Measurements from ENCODE around the gene LRRC42.

The LRRC42 gene

DNA sequence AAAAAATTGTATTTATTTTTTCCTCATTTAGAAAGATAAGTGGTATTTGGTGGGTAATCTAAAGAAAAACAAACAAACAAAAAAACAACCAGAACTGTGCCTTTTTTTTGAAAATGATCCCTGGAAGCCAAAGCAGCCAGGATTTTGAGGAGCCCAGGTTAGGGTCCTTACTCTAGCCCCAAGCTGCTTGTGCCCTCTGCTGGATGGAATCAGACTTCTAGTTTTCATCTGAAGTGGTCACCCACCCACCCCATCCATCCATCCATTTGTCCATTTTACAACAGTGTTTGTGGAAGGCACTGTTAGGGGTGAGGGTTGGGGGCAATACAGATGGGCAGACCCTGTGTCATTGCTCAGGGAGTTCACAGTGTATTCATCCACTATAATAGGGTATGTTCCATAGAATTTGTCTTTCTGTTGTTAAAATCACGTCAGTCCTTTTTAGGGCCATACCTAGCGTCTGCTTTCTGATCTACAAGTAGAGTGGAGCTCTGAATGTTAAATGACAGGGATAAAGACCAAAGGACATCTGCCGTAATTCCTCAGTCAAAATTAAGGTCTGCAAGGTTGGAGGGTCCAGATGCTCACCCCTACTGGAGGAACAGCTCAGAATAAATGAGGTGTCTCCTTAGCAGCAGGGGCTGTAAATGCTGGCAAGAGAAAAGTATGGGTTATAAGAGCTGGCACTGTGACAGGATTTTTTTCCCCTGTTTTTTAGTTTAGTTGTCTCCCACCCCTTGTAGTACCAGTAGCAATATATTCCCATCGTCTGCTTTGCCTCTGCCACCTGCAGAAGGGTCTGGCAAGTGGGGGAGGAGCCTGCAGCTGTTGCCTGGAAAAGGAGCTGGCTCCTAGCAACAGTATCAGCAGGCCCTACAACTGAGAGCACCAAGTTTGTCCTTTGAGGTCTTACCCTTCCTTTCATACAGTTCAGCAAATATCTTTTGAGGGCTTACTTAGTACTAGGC, 3.2 kb downstream of the LRRC42 start:
- H3K36me3 ChIP-seq (ENCODE audit: control insufficient read depth in 2 of 2, insufficient read depth in 2 of 2, low read length in 2 of 2), result peaks cover 6 to 7% of the 10 kb centered on the region in 2 donors
- H3K4me1 ChIP-seq (ENCODE audit: control insufficient read depth in 2 of 2, insufficient read depth in 2 of 2, low read length in 2 of 2), result peaks cover 6 to 8% of the 10 kb centered on the region in 2 donors
- H3K9me3 ChIP-seq (ENCODE audit: control insufficient read depth in 2 of 2, low read length in 2 of 2), result no peaks in the 10 kb centered on the region
- H3K4me3 ChIP-seq (ENCODE audit: low read length in 2 of 2), result no peak overlapping the region
- no peaks in the 10 kb centered on the region for H3K27me3 ChIP-seq (ENCODE audit: control insufficient read depth in 2 of 2, insufficient read depth in 2 of 2, low read length in 2 of 2)
- no peak overlapping the region for H3K9ac ChIP-seq (ENCODE audit: low read depth in 1 of 2, low read length in 2 of 2)
- H3K27ac ChIP-seq (ENCODE audit: low read depth in 2 of 2, low read length in 2 of 2), result no peak overlapping the region

DNA sequence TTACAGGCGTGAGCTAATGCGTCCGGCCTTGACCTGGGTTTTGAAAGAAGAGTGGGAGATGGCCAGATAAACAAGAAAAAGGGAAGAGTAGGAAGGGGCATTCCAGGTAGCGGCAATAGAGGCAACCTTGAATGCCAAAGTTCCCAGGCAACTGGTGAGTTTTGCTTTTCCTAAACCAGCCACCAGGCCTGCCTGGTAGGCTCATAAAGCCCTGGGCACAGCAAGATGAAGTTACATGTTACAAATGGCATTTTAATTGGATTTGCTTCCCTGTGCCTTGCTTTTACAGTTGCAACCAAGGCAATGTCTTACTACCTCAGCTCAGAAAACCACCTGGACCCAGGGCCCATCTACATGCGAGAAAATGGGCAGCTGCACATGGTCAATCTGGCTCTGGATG, 5.5 kb downstream of the LRRC42 start:
- no peaks in the 10 kb centered on the region for H3K27me3 ChIP-seq (ENCODE audit: control insufficient read depth in 2 of 2, insufficient read depth in 2 of 2, low read length in 2 of 2)
- peaks cover 7 to 12% of the 10 kb centered on the region in 2 donors for H3K4me1 ChIP-seq (ENCODE audit: control insufficient read depth in 2 of 2, insufficient read depth in 2 of 2, low read length in 2 of 2)
- peaks cover 6 to 7% of the 10 kb centered on the region in 2 donors for H3K36me3 ChIP-seq (ENCODE audit: control insufficient read depth in 2 of 2, insufficient read depth in 2 of 2, low read length in 2 of 2)
- H3K27ac ChIP-seq (ENCODE audit: low read depth in 2 of 2, low read length in 2 of 2), result no peak overlapping the region
- no peaks in the 10 kb centered on the region for H3K9me3 ChIP-seq (ENCODE audit: control insufficient read depth in 2 of 2, low read length in 2 of 2)
- no peak overlapping the region for H3K4me3 ChIP-seq (ENCODE audit: low read length in 2 of 2)
- no peak overlapping the region for H3K9ac ChIP-seq (ENCODE audit: low read depth in 1 of 2, low read length in 2 of 2)

- H3K36me3 ChIP-seq (ENCODE audit: control insufficient read depth in 2 of 2, insufficient read depth in 2 of 2, low read length in 2 of 2), result peaks cover 6 to 9% of the 10 kb centered on the region in 2 donors
- no peak overlapping the region for H3K9ac ChIP-seq (ENCODE audit: low read depth in 1 of 2, low read length in 2 of 2)
- H3K27ac ChIP-seq (ENCODE audit: low read depth in 2 of 2, low read length in 2 of 2), result no peak overlapping the region
- H3K9me3 ChIP-seq (ENCODE audit: control insufficient read depth in 2 of 2, low read length in 2 of 2), result no peaks in the 10 kb centered on the region
- no peak overlapping the region for H3K4me3 ChIP-seq (ENCODE audit: low read length in 2 of 2)
- H3K4me1 ChIP-seq (ENCODE audit: control insufficient read depth in 2 of 2, insufficient read depth in 2 of 2, low read length in 2 of 2), result peaks cover 7 to 12% of the 10 kb centered on the region in 2 donors
- H3K27me3 ChIP-seq (ENCODE audit: control insufficient read depth in 2 of 2, insufficient read depth in 2 of 2, low read length in 2 of 2), result no peaks in the 10 kb centered on the region
These were observed 8.0 kb downstream of the LRRC42 start for GRCh38 chr1:53954128-53954527.

- H3K9me3 ChIP-seq (ENCODE audit: control insufficient read depth in 2 of 2, low read length in 2 of 2), result no peaks in the 10 kb centered on the region
- peaks cover 15 to 18% of the 10 kb centered on the region in 2 donors for H3K36me3 ChIP-seq (ENCODE audit: control insufficient read depth in 2 of 2, insufficient read depth in 2 of 2, low read length in 2 of 2)
- H3K27ac ChIP-seq (ENCODE audit: low read depth in 2 of 2, low read length in 2 of 2), result peak overlapping the region; percentile 56 to 58
- no peak overlapping the region for H3K4me3 ChIP-seq (ENCODE audit: low read length in 2 of 2)
- no peak overlapping the region for H3K9ac ChIP-seq (ENCODE audit: low read depth in 1 of 2, low read length in 2 of 2)
- H3K4me1 ChIP-seq (ENCODE audit: control insufficient read depth in 2 of 2, insufficient read depth in 2 of 2, low read length in 2 of 2), result peaks cover 7 to 12% of the 10 kb centered on the region in 2 donors
- no peaks in the 10 kb centered on the region for H3K27me3 ChIP-seq (ENCODE audit: control insufficient read depth in 2 of 2, insufficient read depth in 2 of 2, low read length in 2 of 2)
These were observed 10.4 kb downstream of the LRRC42 start for GRCh38 chr1:53956308-53957168.

GRCh38 chr1:53957194-53957818, 11.2 kb downstream of the LRRC42 start:
- Histone ChIP-seq H3K4me3 (ENCODE audit: low read length in 2 of 2) (no peak overlapping the region), H3K36me3 (ENCODE audit: control insufficient read depth in 2 of 2, insufficient read depth in 2 of 2, low read length in 2 of 2) (peaks cover 13 to 19% of the 10 kb centered on the region in 2 donors), H3K4me1 (ENCODE audit: control insufficient read depth in 2 of 2, insufficient read depth in 2 of 2, low read length in 2 of 2) (peaks cover 7 to 12% of the 10 kb centered on the region in 2 donors), H3K9ac (ENCODE audit: low read depth in 1 of 2, low read length in 2 of 2) (no peak overlapping the region), H3K27ac (ENCODE audit: low read depth in 2 of 2, low read length in 2 of 2) (peak overlapping the region; percentile 56 to 58), H3K9me3 (ENCODE audit: control insufficient read depth in 2 of 2, low read length in 2 of 2) (no peaks in the 10 kb centered on the region), H3K27me3 (ENCODE audit: control insufficient read depth in 2 of 2, insufficient read depth in 2 of 2, low read length in 2 of 2) (no peaks in the 10 kb centered on the region)

DNA sequence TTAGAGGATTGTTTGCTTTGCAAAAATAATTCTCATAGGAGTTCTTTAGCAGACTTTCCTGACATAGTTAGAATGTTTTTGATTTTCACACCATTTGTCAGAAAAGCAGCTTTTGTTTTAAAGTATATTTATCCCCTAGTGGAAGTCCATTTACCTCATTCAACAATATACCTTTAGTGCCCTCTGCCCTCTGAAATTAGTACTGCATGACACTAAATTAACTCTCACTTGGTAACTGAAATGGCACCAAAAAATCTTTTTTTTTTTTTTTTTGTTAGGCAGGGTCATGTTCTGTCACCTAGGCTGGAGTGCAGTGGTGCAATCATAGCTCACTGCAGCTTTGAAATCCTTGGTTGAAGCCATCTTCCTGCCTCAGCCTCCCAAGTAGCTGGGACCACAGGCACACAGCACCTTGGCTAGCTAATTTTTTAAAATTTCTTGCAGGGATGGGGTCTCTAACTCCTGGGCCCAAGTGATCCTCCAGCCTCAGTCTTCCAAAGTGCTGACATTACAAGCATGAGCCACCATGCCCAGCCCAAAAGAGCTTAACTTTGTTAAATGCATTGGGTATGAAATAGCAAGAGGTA, 13.6 kb downstream of the LRRC42 start:
- Histone ChIP-seq H3K36me3 (ENCODE audit: control insufficient read depth in 2 of 2, insufficient read depth in 2 of 2, low read length in 2 of 2) (peaks cover 20 to 24% of the 10 kb centered on the region in 2 donors), H3K9me3 (ENCODE audit: control insufficient read depth in 2 of 2, low read length in 2 of 2) (no peaks in the 10 kb centered on the region), H3K9ac (ENCODE audit: low read depth in 1 of 2, low read length in 2 of 2) (no peak overlapping the region), H3K27me3 (ENCODE audit: control insufficient read depth in 2 of 2, insufficient read depth in 2 of 2, low read length in 2 of 2) (no peaks in the 10 kb centered on the region), H3K4me1 (ENCODE audit: control insufficient read depth in 2 of 2, insufficient read depth in 2 of 2, low read length in 2 of 2) (peaks cover 7 to 12% of the 10 kb centered on the region in 2 donors), H3K27ac (ENCODE audit: low read depth in 2 of 2, low read length in 2 of 2) (no peak overlapping the region), H3K4me3 (ENCODE audit: low read length in 2 of 2) (no peak overlapping the region)

DNA sequence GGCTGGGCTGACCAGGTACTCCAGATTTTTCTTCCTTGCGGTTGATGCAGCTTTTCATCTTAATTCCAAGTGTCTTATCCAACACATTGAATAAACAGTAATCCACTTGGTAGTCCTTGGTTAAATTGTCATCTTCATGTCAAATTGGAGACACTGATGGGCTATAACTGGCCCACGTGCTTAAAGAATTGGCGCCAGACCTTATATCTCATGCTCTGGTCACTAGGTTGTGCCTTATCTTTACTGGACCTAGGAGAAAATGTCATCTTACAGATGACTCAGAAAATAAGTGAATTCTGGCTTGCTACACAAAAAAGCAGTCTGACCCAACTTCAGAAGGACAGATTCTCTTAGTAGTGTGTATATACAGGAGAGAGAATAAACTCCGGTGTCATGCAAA, 16.2 kb downstream of the LRRC42 start:
- H3K27ac ChIP-seq (ENCODE audit: low read depth in 2 of 2, low read length in 2 of 2), result no peak overlapping the region
- no peaks in the 10 kb centered on the region for H3K4me1 ChIP-seq (ENCODE audit: control insufficient read depth in 2 of 2, insufficient read depth in 2 of 2, low read length in 2 of 2)
- no peak overlapping the region for H3K9ac ChIP-seq (ENCODE audit: low read depth in 1 of 2, low read length in 2 of 2)
- no peak overlapping the region for H3K4me3 ChIP-seq (ENCODE audit: low read length in 2 of 2)
- H3K9me3 ChIP-seq (ENCODE audit: control insufficient read depth in 2 of 2, low read length in 2 of 2), result no peaks in the 10 kb centered on the region
- peaks cover 22 to 37% of the 10 kb centered on the region in 2 donors for H3K36me3 ChIP-seq (ENCODE audit: control insufficient read depth in 2 of 2, insufficient read depth in 2 of 2, low read length in 2 of 2)
- H3K27me3 ChIP-seq (ENCODE audit: control insufficient read depth in 2 of 2, insufficient read depth in 2 of 2, low read length in 2 of 2), result no peaks in the 10 kb centered on the region

DNA sequence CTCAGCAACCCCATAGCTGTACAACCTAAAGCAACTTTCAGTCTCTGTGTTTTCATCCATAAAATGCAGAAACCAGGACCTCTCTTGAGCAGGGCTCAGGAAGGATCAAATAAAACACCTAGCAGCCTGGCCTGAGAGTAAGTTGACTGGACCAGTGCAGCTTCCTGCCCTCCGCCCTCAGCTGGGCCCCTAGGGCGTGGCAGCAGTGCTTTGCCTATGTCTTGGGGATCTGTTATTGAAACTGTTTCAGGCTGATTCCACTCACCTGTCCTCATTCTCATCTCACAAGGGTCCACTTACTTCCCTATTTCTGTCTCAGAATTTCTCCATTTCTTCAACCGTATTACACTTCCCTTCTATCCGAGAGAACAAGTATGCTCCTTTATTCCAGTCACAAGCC, 17.3 kb downstream of the LRRC42 start:
- H3K27me3 ChIP-seq (ENCODE audit: control insufficient read depth in 2 of 2, insufficient read depth in 2 of 2, low read length in 2 of 2), result no peaks in the 10 kb centered on the region
- H3K9ac ChIP-seq (ENCODE audit: low read depth in 1 of 2, low read length in 2 of 2), result no peak overlapping the region
- H3K9me3 ChIP-seq (ENCODE audit: control insufficient read depth in 2 of 2, low read length in 2 of 2), result no peaks in the 10 kb centered on the region
- no peaks in the 10 kb centered on the region for H3K4me1 ChIP-seq (ENCODE audit: control insufficient read depth in 2 of 2, insufficient read depth in 2 of 2, low read length in 2 of 2)
- peaks cover 23 to 45% of the 10 kb centered on the region in 2 donors for H3K36me3 ChIP-seq (ENCODE audit: control insufficient read depth in 2 of 2, insufficient read depth in 2 of 2, low read length in 2 of 2)
- no peak overlapping the region for H3K4me3 ChIP-seq (ENCODE audit: low read length in 2 of 2)
- no peak overlapping the region for H3K27ac ChIP-seq (ENCODE audit: low read depth in 2 of 2, low read length in 2 of 2)

- H3K36me3 ChIP-seq (ENCODE audit: control insufficient read depth in 2 of 2, insufficient read depth in 2 of 2, low read length in 2 of 2), result peaks cover 26 to 45% of the 10 kb centered on the region in 2 donors
These were observed 18.0 kb downstream of the LRRC42 start for GRCh38 chr1:53964109-53964508.

More at GRCh38 chr1:53964109-53964508, 18.0 kb downstream of the LRRC42 start:
- no peaks in the 10 kb centered on the region for H3K9me3 ChIP-seq (ENCODE audit: control insufficient read depth in 2 of 2, low read length in 2 of 2)
- H3K9ac ChIP-seq (ENCODE audit: low read depth in 1 of 2, low read length in 2 of 2), result no peak overlapping the region
- no peaks in the 10 kb centered on the region for H3K27me3 ChIP-seq (ENCODE audit: control insufficient read depth in 2 of 2, insufficient read depth in 2 of 2, low read length in 2 of 2)
- no peaks in the 10 kb centered on the region for H3K4me1 ChIP-seq (ENCODE audit: control insufficient read depth in 2 of 2, insufficient read depth in 2 of 2, low read length in 2 of 2)
- H3K27ac ChIP-seq (ENCODE audit: low read depth in 2 of 2, low read length in 2 of 2), result no peak overlapping the region
- H3K4me3 ChIP-seq (ENCODE audit: low read length in 2 of 2), result no peak overlapping the region
